GM23338 (cell line): ENCODE results near the gene ABCC10. TPM values are rescaled to one million over a fixed set of nuclear protein-coding genes. Genes with fewer than 3 reads are reported as not detected.

Experiments used
- ATAC-seq: fragments of 200-7000 bp; cut with Tn5 transposase; 3 replicates; pipeline ENCODE4 v1.9.1; 2020
- DNase-seq: peaks from one replicate; pipeline ENCODE4 v3.0.0-alpha.2; 2015; ENCODE audit warnings: low spot score
- H2AFZ ChIP-seq: fragments of 200-600 bp; sonication (generic); 2 replicates; pipeline ENCODE4 v1.8.0; 2016; ENCODE audit warnings: antibody characterized with exemption, mild to moderate bottlenecking, moderate library complexity
- H3F3A ChIP-seq: fragments of 200-600 bp; sonication (generic); replicated peaks from 2 replicates; pipeline ENCODE4 v1.8.0; 2017; ENCODE audit warnings: antibody characterized with exemption, mixed run types, low read depth
- H3K27ac ChIP-seq: fragments of 200-600 bp; sonication (generic); 2 replicates; pipeline ENCODE4 v1.6.1; 2016; ENCODE audit warnings: low read depth
- H3K27me3 ChIP-seq: fragments of 200-600 bp; sonication (generic); 2 replicates; pipeline ENCODE4 v1.8.0; 2016; ENCODE audit warnings: mild to moderate bottlenecking, mixed run types, moderate library complexity; ENCODE audit not compliant: insufficient read depth
- H3K36me3 ChIP-seq: fragments of 200-600 bp; sonication (generic); 2 replicates; pipeline ENCODE4 v1.8.0; 2016; ENCODE audit warnings: mild to moderate bottlenecking; ENCODE audit not compliant: insufficient read depth
- H3K4me1 ChIP-seq: fragments of 200-600 bp; sonication (generic); 2 replicates; pipeline ENCODE4 v1.8.0; 2016; ENCODE audit warnings: mild to moderate bottlenecking, moderate library complexity; ENCODE audit not compliant: insufficient read depth
- H3K4me2 ChIP-seq: fragments of 200-600 bp; sonication (generic); 2 replicates; pipeline ENCODE4 v1.7.1; 2017; ENCODE audit warnings: mixed run types
- H3K4me3 ChIP-seq: fragments of 200-600 bp; sonication (generic); 2 replicates; pipeline ENCODE4 v1.6.1; 2016; ENCODE audit warnings: mixed run types
- H3K79me2 ChIP-seq: fragments of 200-600 bp; sonication (generic); replicated peaks from 2 replicates; pipeline ENCODE4 v1.8.0; 2017; ENCODE audit warnings: mild to moderate bottlenecking; ENCODE audit not compliant: insufficient read depth
- H3K9me2 ChIP-seq: fragments of 200-600 bp; sonication (generic); 2 replicates; pipeline ENCODE4 v1.8.0; 2017; ENCODE audit not compliant: insufficient read depth
- H4K20me1 ChIP-seq: fragments of 200-600 bp; sonication (generic); replicated peaks from 2 replicates; pipeline ENCODE4 v1.8.0; 2017; ENCODE audit warnings: mild to moderate bottlenecking; ENCODE audit not compliant: insufficient read depth
- H3K27ac Mint-ChIP-seq: 2 replicates; pipeline ENCODE4 v1.8.0; 2020; ENCODE audit warnings: inconsistent platforms, mild to moderate bottlenecking, moderate library complexity, mixed read lengths
- H3K27me3 Mint-ChIP-seq: 3 replicates; pipeline ENCODE4 v1.8.0; 2022; ENCODE audit warnings: low read depth, mild to moderate bottlenecking, moderate library complexity, mixed read lengths, inconsistent platforms; ENCODE audit not compliant: insufficient read depth, poor library complexity
- H3K36me3 Mint-ChIP-seq: 3 replicates; pipeline ENCODE4 v1.8.0; 2021; ENCODE audit warnings: low read depth, mild to moderate bottlenecking, inconsistent platforms, moderate library complexity, mixed read lengths
- H3K4me1 Mint-ChIP-seq: 3 replicates; pipeline ENCODE4 v1.8.0; 2020; ENCODE audit warnings: mild to moderate bottlenecking, inconsistent platforms, mixed read lengths
- H3K4me3 Mint-ChIP-seq: 3 replicates; pipeline ENCODE4 v1.8.0; 2021; ENCODE audit warnings: moderate library complexity, mild to moderate bottlenecking, inconsistent platforms, mixed read lengths
- H3K9me3 Mint-ChIP-seq: 3 replicates; pipeline ENCODE4 v1.8.0; 2020; ENCODE audit warnings: moderate library complexity, mild to moderate bottlenecking, inconsistent platforms, mixed read lengths
- CREB1 ChIP-seq: fragments of 250-450 bp; sonication (Bioruptor Pico); IDR thresholded peaks from 2 replicates; pipeline ENCODE4 v1.5.0; 2020; ENCODE audit warnings: low read depth, mild to moderate bottlenecking, moderate library complexity
- CTCF ChIP-seq, 2 experiments: fragments of 200-600 bp in 1 of 2; sonication (generic) in 1 of 2; conservative IDR thresholded peaks; 2 replicates each; pipeline versions ENCODE4 v1.5.1 to v1.6.1; 2016 to 2017; ENCODE audit warnings: antibody characterized with exemption in 2 of 2, low read depth in 2 of 2, mild to moderate bottlenecking in 2 of 2, moderate library complexity in 1 of 2
- ETS1 ChIP-seq: IDR thresholded peaks from 2 replicates; pipeline ENCODE4 v1.6.1; 2016; ENCODE audit warnings: antibody characterized with exemption
- EZH2 ChIP-seq: fragments of 200-600 bp; sonication (generic); IDR thresholded peaks from one replicate; pipeline ENCODE4 v1.8.0; 2017; ENCODE audit warnings: antibody characterized with exemption, mild to moderate bottlenecking, low read depth; ENCODE audit not compliant: unreplicated experiment
- EZH2phosphoT487 ChIP-seq: fragments of 200-600 bp; sonication (generic); IDR thresholded peaks from one replicate; pipeline ENCODE4 v1.8.1; 2018; ENCODE audit warnings: antibody characterized with exemption; ENCODE audit not compliant: unreplicated experiment
- JUNB ChIP-seq: IDR thresholded peaks from one replicate; pipeline ENCODE4 v1.6.1; 2016; ENCODE audit warnings: antibody characterized with exemption; ENCODE audit not compliant: unreplicated experiment
- NANOG ChIP-seq: IDR thresholded peaks from 2 replicates; pipeline ENCODE4 v1.6.1; 2016; ENCODE audit warnings: antibody characterized with exemption, borderline replicate concordance
- POLR2AphosphoS5 ChIP-seq: IDR thresholded peaks from 2 replicates; pipeline ENCODE4 v1.6.1; 2016; ENCODE audit warnings: antibody characterized with exemption, low read depth
- REST ChIP-seq: IDR thresholded peaks from one replicate; pipeline ENCODE4 v1.6.1; 2018; ENCODE audit warnings: antibody characterized with exemption; ENCODE audit not compliant: unreplicated experiment
- STAT1 ChIP-seq: IDR thresholded peaks from one replicate; pipeline ENCODE4 v1.6.1; 2016; ENCODE audit warnings: antibody characterized with exemption; ENCODE audit not compliant: unreplicated experiment
- ZNF114 ChIP-seq: fragments of 250-450 bp; sonication (Bioruptor Pico); IDR thresholded peaks from 2 replicates; pipeline ENCODE4 v1.5.0; 2020; ENCODE audit warnings: mild to moderate bottlenecking, moderate library complexity
- ZNF331 ChIP-seq: fragments of 250-450 bp; sonication (Bioruptor Pico); IDR thresholded peaks from 2 replicates; pipeline ENCODE4 v1.5.0; 2020; ENCODE audit warnings: low read depth, mild to moderate bottlenecking, moderate library complexity
- ZNF462 ChIP-seq: fragments of 250-450 bp; sonication (Bioruptor Pico); IDR thresholded peaks from 2 replicates; pipeline ENCODE4 v1.5.0; 2020; ENCODE audit warnings: mild to moderate bottlenecking, moderate library complexity
- polyA plus RNA-seq: library from polyadenylated mRNA; unstranded; fragments of >200 nt; fragmentation: Nextera tagmentation; extraction: Ambion mirVana; gene quantifications from 2 replicates; pipeline ENCODE4 v1.2.1, GENCODE V29; 2016
- total RNA-seq: library from RNA; depleted of rRNA; stranded (reverse); fragments of >200 nt; shearing (Covaris generic); gene quantifications from 2 replicates; pipeline ENCODE4 v1.2.3, GENCODE V29; 2014

The ABCC10 gene
- total and polyA plus RNA-seq, 2 experiments from 2014 or later = 16.9 to 17.5 TPM

- peaks cover 4% of the 10 kb centered on the region; the same call in 1 of the 2 replicates for H4K20me1 ChIP-seq
- ATAC-seq (no peak), DNase-seq (no peak)
- H3K9me2 ChIP-seq = no peaks in the 10 kb centered on the region
- Mint-ChIP-seq H3K4me1 (no peaks in the 10 kb centered on the region), H3K4me3 (no peak overlapping the region), H3K9me3 (no peaks in the 10 kb centered on the region), H3K27me3 (peaks cover 15% of the 10 kb centered on the region), H3K27ac (no peak overlapping the region), H3K36me3 (peaks cover 7% of the 10 kb centered on the region; the same call in 2 of the 3 replicates)
- TF ChIP-seq ZNF462 (CRISPR knock-in tag) (no peak), ZNF114 (CRISPR knock-in tag) (no peak), ZNF331 (CRISPR knock-in tag) (no peak), CTCF (conservative IDR thresholded peaks at IDR 0.05; ENCODE audit: low read depth in 2 of 2) (no peak), STAT1 (no peak), EZH2 (no peak), NANOG (no peak), ETS1 (no peak), CREB1 (no peak), REST (no peak), POLR2AphosphoS5 (no peak), EZH2phosphoT487 (no peak), JUNB (no peak)
- no peaks in the 10 kb centered on the region for H3K79me2 ChIP-seq
- H3K4me1 ChIP-seq = no peaks in the 10 kb centered on the region
- H3F3A ChIP-seq = 0 out of 2 replicates have a peak, but pooled peaks cover 2% of the 10 kb centered on the region
- H3K27me3 ChIP-seq = peaks cover 5% of the 10 kb centered on the region
- no peak overlapping the region for H3K27ac ChIP-seq
- H2AFZ ChIP-seq = no peak overlapping the region
- H3K36me3 ChIP-seq = no peaks in the 10 kb centered on the region
- H3K4me2 ChIP-seq = no peak overlapping the region
- H3K4me3 ChIP-seq = no peak overlapping the region
Observed at GRCh38 chr6:43448916-43449315, 21.6 kb downstream of the ABCC10 start.
